ENCODE data around the gene KAT14. TPM values are rescaled to one million over a fixed set of nuclear protein-coding genes. Genes with fewer than 3 reads are reported as not detected.
"Not testable (repeated sequence)": the region's sequence is repeated elsewhere in the genome, so short reads cannot be mapped to it uniquely, and the experiment has no call there.

KAT14 gene
- total RNA-seq, 4 donors from 2014 or later: 13.2 to 22.0 (median 18.6) TPM

DNA sequence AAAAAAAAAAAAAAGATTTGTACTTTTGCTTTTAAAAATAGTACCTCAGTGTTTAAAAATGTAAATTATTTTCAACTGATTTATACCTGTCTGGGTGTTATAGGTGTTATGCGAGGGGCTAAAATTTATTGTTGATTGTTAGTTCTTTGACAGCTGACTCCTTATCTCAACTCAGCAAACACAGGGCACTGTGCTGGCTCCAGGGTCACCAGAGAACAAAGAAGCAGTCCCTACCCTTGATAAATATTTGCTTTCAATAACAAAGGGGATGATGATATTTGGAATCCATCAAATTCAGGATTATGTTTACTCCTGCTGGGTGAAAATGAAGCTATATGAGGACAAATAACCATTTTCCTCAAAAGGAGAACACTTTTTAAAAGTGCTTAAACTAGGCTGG lies 34.2 kb upstream of the KAT14 start:
- Histone ChIP-seq H3K27me3 (no peaks in the 10 kb centered on the region), H3K4me3 (no peak overlapping the region), H3K4me1 (no peaks in the 10 kb centered on the region), H3K9me3 (no peaks in the 10 kb centered on the region), H3K27ac (no peak overlapping the region), H3K36me3 (no peaks in the 10 kb centered on the region)
- no peak for TF ChIP-seq POLR2AphosphoS5 (IDR thresholded peaks at IDR 0.05)
- TF ChIP-seq POLR2A (IDR thresholded peaks at IDR 0.05): no peak
- no peak for TF ChIP-seq EP300 (IDR thresholded peaks at IDR 0.05)
- no peak for TF ChIP-seq CTCF (IDR thresholded peaks at IDR 0.05)
- 72% methylated on average over 1 of the region's 1 CpG for WGBS
- no peak for DNase-seq (ENCODE audit: low spot score in 2 of 2)

- Histone ChIP-seq H3K4me3 (no peak overlapping the region), H3K36me3 (no peaks in the 10 kb centered on the region), H3K27me3 (no peaks in the 10 kb centered on the region), H3K27ac (no peak overlapping the region), H3K4me1 (no peaks in the 10 kb centered on the region), H3K9me3 (no peaks in the 10 kb centered on the region)
- TF ChIP-seq CTCF (IDR thresholded peaks at IDR 0.05) (no peak), POLR2AphosphoS5 (IDR thresholded peaks at IDR 0.05) (no peak), EP300 (IDR thresholded peaks at IDR 0.05) (no peak), POLR2A (IDR thresholded peaks at IDR 0.05) (no peak)
- WGBS: 87% methylated on average over 2 of the region's 2 CpGs
- no peak for DNase-seq (ENCODE audit: low spot score in 2 of 2)
These were observed 29.3 kb upstream of the KAT14 start for GRCh38 chr20:18108326-18108725.

DNA sequence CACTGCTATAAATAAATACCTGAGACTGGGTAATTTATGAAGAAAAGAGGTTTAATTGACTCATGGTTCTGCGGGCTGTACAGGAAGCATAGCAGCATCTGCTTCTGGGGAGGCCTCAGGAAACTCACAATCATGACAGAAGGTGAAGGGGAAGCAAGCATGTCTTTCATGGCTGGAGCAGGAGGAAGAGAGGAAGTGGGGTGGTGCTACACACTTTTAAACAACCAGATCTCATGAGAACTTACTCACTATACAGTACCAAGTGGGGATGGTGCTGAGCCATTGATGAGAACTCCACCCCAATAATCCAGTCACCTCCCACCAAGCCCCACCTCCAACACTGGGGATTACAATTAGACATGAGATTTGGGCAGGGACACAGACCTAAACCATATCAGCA lies 9.1 kb upstream of the KAT14 start:
- H3K27me3 ChIP-seq; H3K27ac ChIP-seq; H3K4me3 ChIP-seq; DNase-seq (ENCODE audit: low spot score in 2 of 2); H3K4me1 ChIP-seq; H3K9me3 ChIP-seq; H3K36me3 ChIP-seq: not testable (repeated sequence)
- 31% methylated on average over 1 of the region's 1 CpG for WGBS

DNA sequence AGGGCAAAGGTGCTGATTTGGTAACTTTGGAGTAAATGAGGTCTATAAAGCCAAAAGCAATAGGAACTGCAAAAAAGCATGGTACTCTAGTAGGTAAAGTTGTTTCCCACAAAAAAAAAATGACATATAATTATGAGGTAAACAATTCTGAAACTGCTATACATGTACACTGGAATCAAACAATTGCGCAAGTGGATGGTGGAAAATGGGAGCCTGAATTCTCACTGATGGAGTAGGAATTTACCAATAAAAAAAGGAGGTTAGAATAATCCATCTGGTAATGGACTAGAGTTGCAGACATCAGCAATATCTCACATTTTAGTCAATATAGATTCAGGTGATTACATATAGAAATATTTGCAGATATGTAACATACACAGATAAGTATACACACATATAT lies 5.0 kb upstream of the KAT14 start:
- H3K4me3 ChIP-seq: no peak overlapping the region
- DNase-seq (ENCODE audit: low spot score in 2 of 2): no peak
- no peaks in the 10 kb centered on the region for H3K36me3 ChIP-seq
- WGBS: 97% methylated on average over 1 of the region's 1 CpG
- H3K9me3 ChIP-seq: no peaks in the 10 kb centered on the region
- peaks cover 9% of the 10 kb centered on the region for H3K4me1 ChIP-seq
- H3K27me3 ChIP-seq: no peaks in the 10 kb centered on the region
- no peak overlapping the region for H3K27ac ChIP-seq
- TF ChIP-seq POLR2A (IDR thresholded peaks at IDR 0.05) (no peak), CTCF (IDR thresholded peaks at IDR 0.05) (no peak)

GRCh38 chr20:18133962-18134361 lies 3.7 kb upstream of the KAT14 start:
- Histone ChIP-seq H3K9me3 (no peaks in the 10 kb centered on the region), H3K27me3 (no peaks in the 10 kb centered on the region), H3K4me3 (no peak overlapping the region), H3K27ac (no peak overlapping the region), H3K4me1 (peaks cover 17% of the 10 kb centered on the region), H3K36me3 (no peaks in the 10 kb centered on the region)
- WGBS: 33% methylated on average over 2 of the region's 2 CpGs
- TF ChIP-seq EP300 (IDR thresholded peaks at IDR 0.05): no peak
- TF ChIP-seq CTCF (IDR thresholded peaks at IDR 0.05): no peak
- TF ChIP-seq POLR2AphosphoS5 (IDR thresholded peaks at IDR 0.05): no peak
- TF ChIP-seq POLR2A (IDR thresholded peaks at IDR 0.05): no peak
- DNase-seq (ENCODE audit: low spot score in 2 of 2): no peak

GRCh38 chr20:18138266-18138582 lies 561 bp downstream of the KAT14 start:
- Histone ChIP-seq H3K27me3 (no peaks in the 10 kb centered on the region), H3K36me3 (peaks cover 7% of the 10 kb centered on the region), H3K27ac (peak overlapping the region; percentile 90), H3K4me1 (peaks cover 36% of the 10 kb centered on the region), H3K4me3 (peak overlapping the region; percentile 85), H3K9me3 (no peaks in the 10 kb centered on the region)
- TF ChIP-seq EP300 (IDR thresholded peaks at IDR 0.05) (no peak), CTCF (IDR thresholded peaks at IDR 0.05) (no peak), POLR2AphosphoS5 (IDR thresholded peaks at IDR 0.05) (no peak)
- 1% methylated on average over 15 of the region's 15 CpGs for WGBS
- no peak for DNase-seq (ENCODE audit: low spot score in 2 of 2)
